ENCODE data around the gene RAB44.

RAB44 gene

DNA sequence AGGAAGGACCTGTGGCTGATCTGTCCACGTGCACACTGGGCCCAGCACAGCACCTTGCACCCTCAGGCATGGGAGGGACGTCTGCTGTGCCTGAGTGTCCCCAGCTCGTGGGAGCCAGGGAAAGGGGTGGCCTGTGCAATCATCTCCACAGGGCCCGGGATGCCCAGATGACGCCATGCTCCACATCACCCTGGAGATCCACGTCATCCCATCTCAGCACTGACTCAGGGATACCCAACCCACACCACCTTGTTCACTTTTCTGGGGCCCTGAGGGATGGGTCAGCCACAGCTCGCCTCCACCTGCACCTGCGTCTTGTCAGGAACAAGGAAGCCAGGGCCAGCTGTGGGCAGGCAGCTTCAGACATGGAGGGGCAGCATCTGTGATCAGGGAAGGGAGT lies 48.2 kb downstream of the RAB44 start:
- no peak overlapping the region for H3K4me3 ChIP-seq (ENCODE audit: insufficient read length, low read depth)
- DNase-seq (ENCODE audit: low read depth, low spot score), result no peak
- TF ChIP-seq YY1 (IDR thresholded peaks at IDR 0.05; ENCODE audit: insufficient read depth, insufficient read length) (no peak), ZNF274 (IDR thresholded peaks at IDR 0.05; ENCODE audit: low read depth, low read length) (no peak), SUZ12 (IDR thresholded peaks at IDR 0.05; ENCODE audit: extremely low read depth, insufficient read depth, insufficient read length) (no peak)
- peaks cover 6% of the 10 kb centered on the region; the same call in 1 of the 2 replicates for H3K9me3 ChIP-seq (ENCODE audit: insufficient read depth, low read length)
- H3K36me3 ChIP-seq (ENCODE audit: insufficient read depth, insufficient read length, low read length), result no peaks in the 10 kb centered on the region
- peaks cover 2% of the 10 kb centered on the region for H3K4me1 ChIP-seq (ENCODE audit: insufficient read depth, insufficient read length)
- H3K27me3 ChIP-seq (ENCODE audit: insufficient read depth, insufficient read length), result no peaks in the 10 kb centered on the region
- no peak overlapping the region for H3K9ac ChIP-seq (ENCODE audit: insufficient read length, low read depth)

DNA sequence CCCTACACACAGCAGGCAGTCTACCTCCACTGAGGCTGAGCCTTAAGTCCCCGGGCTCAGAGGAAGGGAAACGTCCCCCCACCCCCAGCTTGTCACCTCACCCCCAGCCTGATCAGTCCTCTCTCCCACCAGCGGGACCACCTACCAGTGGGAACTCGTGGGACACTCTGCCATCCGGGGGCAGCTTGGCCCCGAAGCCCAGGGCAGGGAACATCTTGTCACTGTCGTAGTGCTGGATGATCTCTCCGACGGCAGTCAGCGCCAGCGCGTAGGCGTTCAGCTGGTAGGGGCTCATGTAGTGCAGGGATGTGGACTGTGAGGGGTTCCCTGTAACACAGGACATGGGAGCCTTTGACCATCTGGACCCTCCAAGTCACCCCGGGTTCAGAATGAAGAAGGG lies 48.6 kb downstream of the RAB44 start:
- TF ChIP-seq SUZ12 (IDR thresholded peaks at IDR 0.05; ENCODE audit: extremely low read depth, insufficient read depth, insufficient read length) (no peak), YY1 (IDR thresholded peaks at IDR 0.05; ENCODE audit: insufficient read depth, insufficient read length) (no peak), ZNF274 (IDR thresholded peaks at IDR 0.05; ENCODE audit: low read depth, low read length) (no peak)
- Histone ChIP-seq H3K9me3 (ENCODE audit: insufficient read depth, low read length) (peaks cover 6% of the 10 kb centered on the region; the same call in 1 of the 2 replicates), H3K27me3 (ENCODE audit: insufficient read depth, insufficient read length) (no peaks in the 10 kb centered on the region), H3K4me1 (ENCODE audit: insufficient read depth, insufficient read length) (peaks cover 2% of the 10 kb centered on the region), H3K36me3 (ENCODE audit: insufficient read depth, insufficient read length, low read length) (no peaks in the 10 kb centered on the region), H3K9ac (ENCODE audit: insufficient read length, low read depth) (no peak overlapping the region), H3K4me3 (ENCODE audit: insufficient read length, low read depth) (no peak overlapping the region)
- no peak for DNase-seq (ENCODE audit: low read depth, low spot score)

DNA sequence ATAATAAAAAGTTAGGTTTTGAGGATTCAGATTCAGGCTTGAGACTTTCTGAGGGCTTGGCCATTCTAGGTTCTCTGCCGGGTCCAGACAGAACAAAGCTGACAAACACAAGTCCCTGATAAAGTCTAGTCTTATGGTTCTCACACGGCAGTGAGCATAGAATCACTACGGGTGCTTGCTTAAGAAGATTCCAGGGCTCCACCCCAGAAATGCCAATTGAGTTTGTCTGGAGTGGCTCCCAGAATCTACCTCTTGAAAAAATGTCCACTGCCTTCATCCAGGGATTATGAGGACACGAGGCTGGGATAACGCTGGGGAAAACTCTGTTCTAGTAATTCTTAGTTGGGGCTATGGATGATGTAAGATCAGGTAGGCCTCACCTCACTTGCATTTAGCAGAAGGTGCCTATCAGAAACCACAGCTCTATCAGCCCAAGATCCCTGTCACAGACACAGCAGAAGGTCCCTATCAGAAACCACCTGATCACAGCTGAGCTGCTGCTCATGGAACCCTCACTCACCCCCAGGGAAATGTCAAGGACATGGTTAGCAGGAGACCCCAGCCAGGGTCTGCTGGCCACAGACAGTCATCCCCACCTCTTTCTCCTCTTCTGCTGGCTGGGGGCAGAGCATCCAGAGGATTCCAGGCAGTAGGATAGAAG lies 52.3 kb downstream of the RAB44 start:
- no peaks in the 10 kb centered on the region for H3K27me3 ChIP-seq (ENCODE audit: insufficient read depth, insufficient read length)
- H3K4me1 ChIP-seq (ENCODE audit: insufficient read depth, insufficient read length), result peaks cover 7% of the 10 kb centered on the region
- TF ChIP-seq YY1 (IDR thresholded peaks at IDR 0.05; ENCODE audit: insufficient read depth, insufficient read length) (no peak), SUZ12 (IDR thresholded peaks at IDR 0.05; ENCODE audit: extremely low read depth, insufficient read depth, insufficient read length) (no peak), ZNF274 (IDR thresholded peaks at IDR 0.05; ENCODE audit: low read depth, low read length) (no peak)
- DNase-seq (ENCODE audit: low read depth, low spot score), result no peak
- H3K36me3 ChIP-seq (ENCODE audit: insufficient read depth, insufficient read length, low read length), result no peaks in the 10 kb centered on the region
- peaks cover 6% of the 10 kb centered on the region; the same call in 1 of the 2 replicates for H3K9me3 ChIP-seq (ENCODE audit: insufficient read depth, low read length)
- H3K4me3 ChIP-seq (ENCODE audit: insufficient read length, low read depth), result no peak overlapping the region
- H3K9ac ChIP-seq (ENCODE audit: insufficient read length, low read depth), result no peak overlapping the region

DNA sequence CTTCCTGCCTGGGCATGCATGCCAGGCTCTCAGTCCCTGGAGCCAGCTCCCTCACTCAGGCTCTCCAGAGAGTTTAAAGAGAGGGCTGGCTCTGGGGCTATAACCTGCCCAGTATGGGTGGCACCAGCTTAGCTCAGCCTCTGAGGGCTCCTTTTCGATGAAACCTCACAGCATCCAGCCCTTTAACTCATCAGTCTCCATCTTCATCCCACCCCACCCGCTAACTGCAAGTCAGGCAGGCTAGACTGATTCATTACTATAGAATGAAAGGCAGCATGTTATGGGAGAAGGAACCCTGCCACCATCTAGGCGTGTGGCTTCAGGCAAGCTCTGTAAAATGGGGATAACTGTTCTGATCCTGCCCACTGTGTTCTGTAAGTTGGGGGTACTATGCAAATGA lies 53.5 kb downstream of the RAB44 start:
- Histone ChIP-seq H3K27me3 (ENCODE audit: insufficient read depth, insufficient read length) (no peaks in the 10 kb centered on the region), H3K9me3 (ENCODE audit: insufficient read depth, low read length) (peaks cover 6% of the 10 kb centered on the region; the same call in 1 of the 2 replicates), H3K9ac (ENCODE audit: insufficient read length, low read depth) (no peak overlapping the region), H3K4me1 (ENCODE audit: insufficient read depth, insufficient read length) (peaks cover 10% of the 10 kb centered on the region), H3K4me3 (ENCODE audit: insufficient read length, low read depth) (no peak overlapping the region), H3K36me3 (ENCODE audit: insufficient read depth, insufficient read length, low read length) (no peaks in the 10 kb centered on the region)
- DNase-seq (ENCODE audit: low read depth, low spot score), result no peak
- TF ChIP-seq ZNF274 (IDR thresholded peaks at IDR 0.05; ENCODE audit: low read depth, low read length) (no peak), YY1 (IDR thresholded peaks at IDR 0.05; ENCODE audit: insufficient read depth, insufficient read length) (no peak), SUZ12 (IDR thresholded peaks at IDR 0.05; ENCODE audit: extremely low read depth, insufficient read depth, insufficient read length) (no peak)

DNA sequence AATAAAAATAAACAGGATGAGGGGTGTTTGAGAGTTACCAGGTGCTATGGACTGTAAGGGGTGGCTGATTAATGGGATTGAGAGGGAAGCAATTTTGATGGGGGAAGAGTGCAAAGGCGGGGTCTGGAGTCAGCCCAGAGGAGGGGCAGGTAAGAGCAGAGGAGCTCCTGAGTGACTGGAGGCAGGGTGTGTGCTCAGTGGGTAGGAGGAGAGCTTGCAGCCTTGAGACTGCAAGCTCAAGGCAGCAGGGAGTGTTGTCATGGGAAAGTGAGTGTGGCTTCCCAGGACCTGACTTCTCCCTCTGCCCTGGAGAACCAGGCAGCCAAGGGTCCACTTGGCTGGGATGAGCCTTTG lies 54.2 kb downstream of the RAB44 start:
- peaks cover 6% of the 10 kb centered on the region; the same call in 1 of the 2 replicates for H3K9me3 ChIP-seq (ENCODE audit: insufficient read depth, low read length)
- no peak for DNase-seq (ENCODE audit: low read depth, low spot score)

DNA sequence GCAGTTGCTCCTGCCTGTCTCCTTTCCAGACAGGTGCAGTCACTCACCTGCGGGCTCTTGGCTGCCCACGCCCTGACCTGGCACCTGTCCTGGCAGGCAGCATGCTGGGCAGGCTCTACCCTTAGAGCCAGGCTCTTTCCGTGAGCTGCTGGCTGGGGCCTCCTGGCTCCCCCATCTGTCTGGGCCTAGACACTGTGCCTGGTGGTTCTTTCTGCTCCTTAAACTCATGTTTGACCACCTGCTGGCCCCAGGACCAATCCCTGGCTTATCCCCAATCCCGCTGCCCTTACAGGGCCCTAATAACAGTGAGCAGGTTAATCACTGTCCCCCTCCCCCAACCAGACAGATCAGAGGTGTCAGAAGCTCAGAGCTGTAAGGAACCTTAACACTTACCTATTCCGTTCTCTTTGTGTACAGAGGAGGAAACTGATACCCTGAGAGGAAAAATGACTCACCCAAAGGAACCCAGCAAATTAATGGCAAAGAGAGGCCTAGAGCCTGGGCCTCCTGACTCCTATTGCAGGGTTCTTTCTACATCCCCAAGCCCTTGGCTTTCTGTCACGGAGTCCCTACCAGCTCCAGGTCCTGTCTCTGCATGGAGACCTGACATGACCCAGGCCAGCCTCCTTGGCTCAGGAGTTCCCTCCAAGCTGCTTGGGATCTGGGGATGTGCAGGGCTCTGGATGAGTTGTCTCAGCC lies 54.7 kb downstream of the RAB44 start:
- no peak overlapping the region for H3K9ac ChIP-seq (ENCODE audit: insufficient read length, low read depth)
- no peaks in the 10 kb centered on the region for H3K36me3 ChIP-seq (ENCODE audit: insufficient read depth, insufficient read length, low read length)
- peaks cover 6% of the 10 kb centered on the region; the same call in 1 of the 2 replicates for H3K9me3 ChIP-seq (ENCODE audit: insufficient read depth, low read length)
- TF ChIP-seq YY1 (IDR thresholded peaks at IDR 0.05; ENCODE audit: insufficient read depth, insufficient read length), result no peak
- TF ChIP-seq ZNF274 (IDR thresholded peaks at IDR 0.05; ENCODE audit: low read depth, low read length), result no peak
- TF ChIP-seq SUZ12 (IDR thresholded peaks at IDR 0.05; ENCODE audit: extremely low read depth, insufficient read depth, insufficient read length), result no peak
- H3K4me1 ChIP-seq (ENCODE audit: insufficient read depth, insufficient read length), result peaks cover 10% of the 10 kb centered on the region
- no peaks in the 10 kb centered on the region for H3K27me3 ChIP-seq (ENCODE audit: insufficient read depth, insufficient read length)
- H3K4me3 ChIP-seq (ENCODE audit: insufficient read length, low read depth), result no peak overlapping the region
- DNase-seq (ENCODE audit: low read depth, low spot score), result no peak

More for the DNA sequence above, 54.2 kb downstream of the RAB44 start:
- Histone ChIP-seq H3K4me1 (ENCODE audit: insufficient read depth, insufficient read length) (peaks cover 10% of the 10 kb centered on the region), H3K36me3 (ENCODE audit: insufficient read depth, insufficient read length, low read length) (no peaks in the 10 kb centered on the region), H3K27me3 (ENCODE audit: insufficient read depth, insufficient read length) (no peaks in the 10 kb centered on the region), H3K4me3 (ENCODE audit: insufficient read length, low read depth) (no peak overlapping the region), H3K9ac (ENCODE audit: insufficient read length, low read depth) (no peak overlapping the region)
- no peak for TF ChIP-seq ZNF274 (IDR thresholded peaks at IDR 0.05; ENCODE audit: low read depth, low read length)
- TF ChIP-seq YY1 (IDR thresholded peaks at IDR 0.05; ENCODE audit: insufficient read depth, insufficient read length), result no peak
- TF ChIP-seq SUZ12 (IDR thresholded peaks at IDR 0.05; ENCODE audit: extremely low read depth, insufficient read depth, insufficient read length), result no peak

DNA sequence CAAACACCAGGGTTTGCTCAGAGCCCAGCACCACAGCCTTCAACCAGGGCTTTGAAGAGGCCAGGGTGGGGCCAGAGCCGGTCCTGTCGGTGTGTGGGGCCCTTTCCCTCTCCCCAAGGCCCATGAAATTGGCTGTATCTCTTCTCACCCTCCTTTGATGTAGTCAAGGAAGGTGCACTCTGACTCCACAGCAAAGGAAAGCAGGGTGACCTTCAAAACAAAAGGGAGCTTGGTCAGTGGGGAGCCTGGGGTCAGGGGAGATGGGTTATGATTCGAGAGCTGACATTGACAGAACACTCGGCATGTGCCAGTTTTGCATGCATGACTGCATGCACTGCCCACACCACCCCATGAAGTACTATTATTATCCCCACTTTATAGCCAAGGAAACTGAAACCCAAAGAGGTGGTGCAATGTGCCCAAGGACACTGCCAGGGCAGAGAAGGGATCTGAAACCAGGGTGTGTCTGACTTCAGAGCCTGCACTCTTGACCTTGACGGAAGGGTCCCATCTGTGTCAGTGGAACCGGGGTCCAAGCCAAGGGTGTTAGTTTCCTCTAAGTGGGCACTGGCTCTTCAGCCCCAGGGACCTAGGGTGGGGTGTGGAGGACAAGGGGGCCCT lies 55.4 kb downstream of the RAB44 start:
- peaks cover 6% of the 10 kb centered on the region; the same call in 1 of the 2 replicates for H3K9me3 ChIP-seq (ENCODE audit: insufficient read depth, low read length)
- TF ChIP-seq YY1 (IDR thresholded peaks at IDR 0.05; ENCODE audit: insufficient read depth, insufficient read length), result no peak
- TF ChIP-seq ZNF274 (IDR thresholded peaks at IDR 0.05; ENCODE audit: low read depth, low read length), result no peak
- TF ChIP-seq SUZ12 (IDR thresholded peaks at IDR 0.05; ENCODE audit: extremely low read depth, insufficient read depth, insufficient read length), result no peak
- no peak overlapping the region for H3K4me3 ChIP-seq (ENCODE audit: insufficient read length, low read depth)
- H3K4me1 ChIP-seq (ENCODE audit: insufficient read depth, insufficient read length), result peaks cover 10% of the 10 kb centered on the region
- no peak overlapping the region for H3K9ac ChIP-seq (ENCODE audit: insufficient read length, low read depth)
- H3K36me3 ChIP-seq (ENCODE audit: insufficient read depth, insufficient read length, low read length), result no peaks in the 10 kb centered on the region
- DNase-seq (ENCODE audit: low read depth, low spot score), result no peak
- no peaks in the 10 kb centered on the region for H3K27me3 ChIP-seq (ENCODE audit: insufficient read depth, insufficient read length)
